ENCODE results near the gene ACOT7.

DNA sequence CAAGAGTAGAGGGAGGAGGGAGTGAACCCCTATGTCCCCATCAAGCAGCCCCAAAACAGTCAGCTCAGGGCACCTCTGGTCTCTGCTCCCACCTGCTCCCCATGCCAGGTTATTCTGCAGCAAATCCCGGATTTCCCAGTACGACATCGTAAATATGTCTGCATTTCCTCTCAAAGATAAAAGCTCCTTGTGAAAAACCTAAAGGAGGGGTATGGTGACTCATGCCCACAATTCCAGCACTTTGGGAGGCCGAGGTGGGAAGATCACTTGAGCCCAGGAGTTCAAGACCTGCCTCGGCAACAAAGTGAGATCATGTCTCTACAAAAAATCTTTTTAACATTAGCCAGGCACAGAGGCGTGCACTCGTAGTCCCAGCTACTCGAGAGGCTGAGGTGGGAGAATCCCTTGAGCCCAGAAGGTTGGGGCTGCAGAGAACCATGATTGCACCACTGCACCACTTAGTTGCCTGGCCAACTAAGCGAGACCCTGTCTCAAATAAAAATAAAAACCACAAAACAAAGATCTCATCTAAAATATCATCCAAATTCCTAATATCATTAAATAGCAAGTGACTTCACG lies 7.1 kb downstream of the ACOT7 start:
- TF ChIP-seq, protein P1, sequence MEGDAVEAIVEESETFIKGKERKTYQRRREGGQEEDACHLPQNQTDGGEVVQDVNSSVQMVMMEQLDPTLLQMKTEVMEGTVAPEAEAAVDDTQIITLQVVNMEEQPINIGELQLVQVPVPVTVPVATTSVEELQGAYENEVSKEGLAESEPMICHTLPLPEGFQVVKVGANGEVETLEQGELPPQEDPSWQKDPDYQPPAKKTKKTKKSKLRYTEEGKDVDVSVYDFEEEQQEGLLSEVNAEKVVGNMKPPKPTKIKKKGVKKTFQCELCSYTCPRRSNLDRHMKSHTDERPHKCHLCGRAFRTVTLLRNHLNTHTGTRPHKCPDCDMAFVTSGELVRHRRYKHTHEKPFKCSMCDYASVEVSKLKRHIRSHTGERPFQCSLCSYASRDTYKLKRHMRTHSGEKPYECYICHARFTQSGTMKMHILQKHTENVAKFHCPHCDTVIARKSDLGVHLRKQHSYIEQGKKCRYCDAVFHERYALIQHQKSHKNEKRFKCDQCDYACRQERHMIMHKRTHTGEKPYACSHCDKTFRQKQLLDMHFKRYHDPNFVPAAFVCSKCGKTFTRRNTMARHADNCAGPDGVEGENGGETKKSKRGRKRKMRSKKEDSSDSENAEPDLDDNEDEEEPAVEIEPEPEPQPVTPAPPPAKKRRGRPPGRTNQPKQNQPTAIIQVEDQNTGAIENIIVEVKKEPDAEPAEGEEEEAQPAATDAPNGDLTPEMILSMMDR (IDR thresholded peaks at IDR 0.05; ENCODE audit: low read length) = no peak
- TF ChIP-seq EZH2 (optimal IDR thresholded peaks at IDR 0.05; ENCODE audit: low read depth, low read length) (no peak), EZH2phosphoT487 (IDR thresholded peaks at IDR 0.05; ENCODE audit: low read length) (no peak)
